Upper lobe of left lung (tissue), 4 donors: ENCODE measurements around the gene CATSPERZ.

Experiments
- POLR2A ChIP-seq, 4 donors: fragments of 450-650 bp; IDR thresholded peaks; one replicate each; pipeline ENCODE4 v1.5.1; 2016 to 2017; ENCODE audit warnings: antibody characterized with exemption in 4 of 4, mild to moderate bottlenecking in 2 of 4
- POLR2AphosphoS5 ChIP-seq, 2 donors: sonication (generic); formaldehyde crosslinking; IDR thresholded peaks; one replicate each; pipeline ENCODE4 v1.5.1; 2017; ENCODE audit warnings: antibody characterized with exemption in 2 of 2
- TF ChIP-seq, protein P1 (sequence below), 6 experiments: fragments of 450-650 bp in 4 of 6; fragments of 200-600 bp in 2 of 6; sonication (generic) in 2 of 6; IDR thresholded peaks; one replicate each; pipeline ENCODE4 v1.5.1; 2016 to 2019; ENCODE audit warnings: antibody characterized with exemption in 6 of 6

- no peak for TF ChIP-seq POLR2AphosphoS5 (IDR thresholded peaks at IDR 0.05)
- TF ChIP-seq, protein P1, sequence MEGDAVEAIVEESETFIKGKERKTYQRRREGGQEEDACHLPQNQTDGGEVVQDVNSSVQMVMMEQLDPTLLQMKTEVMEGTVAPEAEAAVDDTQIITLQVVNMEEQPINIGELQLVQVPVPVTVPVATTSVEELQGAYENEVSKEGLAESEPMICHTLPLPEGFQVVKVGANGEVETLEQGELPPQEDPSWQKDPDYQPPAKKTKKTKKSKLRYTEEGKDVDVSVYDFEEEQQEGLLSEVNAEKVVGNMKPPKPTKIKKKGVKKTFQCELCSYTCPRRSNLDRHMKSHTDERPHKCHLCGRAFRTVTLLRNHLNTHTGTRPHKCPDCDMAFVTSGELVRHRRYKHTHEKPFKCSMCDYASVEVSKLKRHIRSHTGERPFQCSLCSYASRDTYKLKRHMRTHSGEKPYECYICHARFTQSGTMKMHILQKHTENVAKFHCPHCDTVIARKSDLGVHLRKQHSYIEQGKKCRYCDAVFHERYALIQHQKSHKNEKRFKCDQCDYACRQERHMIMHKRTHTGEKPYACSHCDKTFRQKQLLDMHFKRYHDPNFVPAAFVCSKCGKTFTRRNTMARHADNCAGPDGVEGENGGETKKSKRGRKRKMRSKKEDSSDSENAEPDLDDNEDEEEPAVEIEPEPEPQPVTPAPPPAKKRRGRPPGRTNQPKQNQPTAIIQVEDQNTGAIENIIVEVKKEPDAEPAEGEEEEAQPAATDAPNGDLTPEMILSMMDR (IDR thresholded peaks at IDR 0.05), result peak in 2 of 6 experiments; percentile 5 to 28
- TF ChIP-seq POLR2A (IDR thresholded peaks at IDR 0.05), result no peak
These were observed 31.9 kb upstream of the CATSPERZ start for GRCh38 chr11:64268025-64268892.
